Endothelial cell of umbilical vein (primary cell): ENCODE data around the gene SMARCD3. TPM values are rescaled to one million over a fixed set of nuclear protein-coding genes. Genes with fewer than 3 reads are reported as not detected.

Experiments used
- BruUV-seq: library from RNA; stranded (reverse); fragments of 400-500 nt; replicated peaks from 2 replicates; lab custom pipeline; 2021; lab: Mats Ljungman, UMichigan
- CTCF ChIA-PET: fragments of 300-600, 350-600 bp; sonication (Branson Sonifier 250); formaldehyde crosslinking; loops from one replicate; lab custom pipeline; 2021; ENCODE audit warnings: antibody characterized with exemption, inconsistent platforms; lab: Charles Lee
- POLR2A ChIA-PET: fragments of 300-600, 350-600 bp; sonication (Branson Sonifier 250); formaldehyde crosslinking; loops from one replicate; lab custom pipeline; 2021; ENCODE audit warnings: antibody characterized with exemption, inconsistent platforms; lab: Charles Lee
- DNase-seq: peaks from one replicate; pipeline ENCODE4 v3.0.0-alpha.2; 2011; ENCODE audit warnings: low read depth, low spot score
- FAIRE-seq: peaks from 2 replicates; lab custom pipeline; 2011; peaks lifted over from hg19 to GRCh38; lab: Jason Lieb, UNC
- H2AFZ ChIP-seq: 2 replicates; pipeline ENCODE4 v1.6.0; 2012; ENCODE audit warnings: low read depth, low read length, control low read depth, inconsistent platforms
- H3K27ac ChIP-seq: 2 replicates; pipeline ENCODE4 v1.5.1; 2011; ENCODE audit warnings: low read depth, mild to moderate bottlenecking, control low read depth, low read length, moderate library complexity; ENCODE audit not compliant: insufficient read depth
- H3K27me3 ChIP-seq, 2 experiments: 2 replicates each; pipeline versions ENCODE4 v1.6.0 to v1.6.1; 2011; ENCODE audit warnings: low read length in 2 of 2, mixed read lengths in 1 of 2; ENCODE audit not compliant: control insufficient read depth in 2 of 2, insufficient read depth in 2 of 2
- H3K36me3 ChIP-seq, 2 experiments: 2 replicates in 1 of 2; 3 replicates in 1 of 2; pipeline ENCODE4 v1.5.1; 2011; ENCODE audit warnings: low read length in 2 of 2, mild to moderate bottlenecking in 1 of 2, moderate library complexity in 1 of 2; ENCODE audit not compliant: control insufficient read depth in 2 of 2, insufficient read depth in 2 of 2; ENCODE audit errors: extremely low read depth in 1 of 2
- H3K4me1 ChIP-seq: 3 replicates; pipeline ENCODE4 v1.5.1; 2011; ENCODE audit warnings: mild to moderate bottlenecking, low read length; ENCODE audit not compliant: control insufficient read depth, insufficient read depth; ENCODE audit errors: extremely low read depth
- H3K4me2 ChIP-seq: 2 replicates; pipeline ENCODE4 v1.6.1; 2011; ENCODE audit warnings: low read length, control low read depth, mixed read lengths; ENCODE audit not compliant: insufficient read depth
- H3K4me3 ChIP-seq, 3 experiments: fragments of 200-600 bp in 1 of 3; sonication (generic), shearing (Covaris generic) in 1 of 3; replicated peaks in 1 of 3; 2 replicates each; pipeline ENCODE4 v1.5.1; 2011 to 2016; ENCODE audit warnings: control low read depth in 3 of 3, low read length in 3 of 3, mild to moderate bottlenecking in 2 of 3, inconsistent platforms in 1 of 3, low read depth in 1 of 3, moderate library complexity in 1 of 3; ENCODE audit not compliant: insufficient read depth in 1 of 3
- H3K79me2 ChIP-seq: 2 replicates; pipeline ENCODE4 v1.6.0; 2012; ENCODE audit warnings: low read length, inconsistent platforms; ENCODE audit not compliant: control insufficient read depth, insufficient read depth
- H3K9ac ChIP-seq: replicated peaks from 2 replicates; pipeline ENCODE3; 2011; ENCODE audit warnings: low read length, control low read depth; ENCODE audit not compliant: insufficient read depth; ENCODE audit errors: extremely low read depth
- H3K9me1 ChIP-seq: replicated peaks from 3 replicates; pipeline ENCODE4 v1.6.0; 2011; ENCODE audit warnings: mild to moderate bottlenecking, low read length; ENCODE audit not compliant: control insufficient read depth, insufficient read depth; ENCODE audit errors: extremely low read depth
- H3K9me3 ChIP-seq: replicated peaks from 2 replicates; pipeline ENCODE4 v1.5.1; 2012; ENCODE audit warnings: low read length, inconsistent platforms; ENCODE audit not compliant: control insufficient read depth, insufficient read depth
- H4K20me1 ChIP-seq: replicated peaks from 2 replicates; pipeline ENCODE3; 2011; ENCODE audit warnings: mild to moderate bottlenecking, low read length; ENCODE audit not compliant: control insufficient read depth, insufficient read depth; ENCODE audit errors: extremely low read depth
- EZH2 ChIP-seq: IDR thresholded peaks from 2 replicates; pipeline ENCODE4 v1.6.1; 2012; ENCODE audit warnings: borderline replicate concordance, low read depth, mild to moderate bottlenecking, moderate library complexity, low read length, inconsistent platforms; ENCODE audit not compliant: severe bottlenecking
- FOS ChIP-seq: IDR thresholded peaks from 2 replicates; pipeline ENCODE4 v1.6.1; 2011; ENCODE audit warnings: mild to moderate bottlenecking, low read length, moderate library complexity, borderline replicate concordance; ENCODE audit not compliant: insufficient read depth
- GATA2 ChIP-seq: IDR thresholded peaks from 2 replicates; pipeline ENCODE4 v1.7.0; 2011; ENCODE audit warnings: low read depth, mild to moderate bottlenecking, moderate library complexity, mixed read lengths, low read length; ENCODE audit not compliant: insufficient read length, insufficient read depth
- JUN ChIP-seq: IDR thresholded peaks from 2 replicates; pipeline ENCODE4 v1.6.1; 2011; ENCODE audit warnings: borderline replicate concordance, low read depth; ENCODE audit not compliant: insufficient read length, insufficient read depth
- MYC ChIP-seq: IDR thresholded peaks from one replicate; pipeline ENCODE4 v1.6.1; 2011; ENCODE audit warnings: mild to moderate bottlenecking, low read depth, low read length
- POLR2A ChIP-seq: IDR thresholded peaks from 2 replicates; pipeline ENCODE4 v1.6.1; 2012; ENCODE audit warnings: low read depth, mild to moderate bottlenecking, control low read depth, low read length
- POLR2AphosphoS5 ChIP-seq: IDR thresholded peaks from 2 replicates; pipeline ENCODE4 v1.6.1; 2012; ENCODE audit warnings: low read depth, mild to moderate bottlenecking, control low read depth, low read length, moderate library complexity; ENCODE audit not compliant: insufficient read depth
- dilution Hi-C: fragments of 300-500 bp; cut with MboI; formaldehyde crosslinking; loops from one replicate; pipeline ENCODE4 v1.15.0; 2019; ENCODE audit warnings: low sequenced_read_pairs; ENCODE audit not compliant: extremely low pct_ligation_motif_present
- intact Hi-C: fragments of 100-400 bp; cut with micrococcal nuclease; formaldehyde crosslinking; loops from one replicate; pipeline ENCODE4 v1.10.0; 2022
- polyA plus RNA-seq, 4 experiments: library from polyadenylated mRNA; depleted of rRNA in 3 of 4; stranded (reverse) in 3 of 4; unstranded in 1 of 4; fragments of >200 nt; gene quantifications; 2 replicates each; pipeline versions ENCODE4 v1.2.1 to v1.2.3, GENCODE V29; 2011 to 2012; ENCODE audit warnings: missing spikeins in 1 of 4
- total RNA-seq: library from RNA; stranded (reverse); gene quantifications from 2 replicates; pipeline ENCODE4 v1.2.3, GENCODE V29; 2021
- TF ChIP-seq, protein P1 (sequence below): IDR thresholded peaks from 2 replicates; pipeline ENCODE4 v1.6.1; 2011; ENCODE audit not compliant: insufficient read depth, insufficient read length
- TF ChIP-seq, protein P2 (sequence below), 2 donors: IDR thresholded peaks; 1 replicate in 1 of 2; 2 replicates in 1 of 2; pipeline ENCODE4 v1.5.1; 2011; ENCODE audit warnings: low read length in 2 of 2, mild to moderate bottlenecking in 2 of 2, moderate library complexity in 2 of 2, control low read depth in 1 of 2, inconsistent platforms in 1 of 2, low read depth in 1 of 2; ENCODE audit not compliant: insufficient read depth in 1 of 2; ENCODE audit errors: extremely low read depth in 1 of 2

SMARCD3 gene
- total and polyA plus RNA-seq, 2 donors (not counting 3 experiments of a cell fraction or from before 2014, with no cell fraction given) = 6.1 to 8.5 TPM

DNA sequence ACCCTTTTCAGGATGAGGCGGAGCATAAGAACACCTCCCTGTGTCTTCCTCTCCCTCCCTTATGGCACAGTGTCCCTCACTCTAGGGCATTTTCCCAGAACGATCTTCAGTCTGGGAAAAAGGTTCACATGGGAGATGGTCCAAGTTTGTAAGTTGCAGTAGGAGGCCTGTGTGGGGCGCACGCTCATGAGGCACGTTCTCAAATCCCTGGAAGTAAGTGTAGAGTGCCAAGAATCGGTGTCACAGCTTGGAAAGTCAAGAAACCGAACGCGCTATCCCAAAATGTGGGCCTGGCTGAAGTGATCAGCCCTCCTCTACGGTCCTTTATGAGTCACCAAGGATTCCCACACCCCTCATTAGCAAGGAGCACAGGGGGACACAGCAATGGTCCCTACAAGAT, 23.9 kb upstream of the SMARCD3 start:
- no peak overlapping the region for H3K4me3 ChIP-seq
- TF ChIP-seq JUN (no peak), EZH2 (no peak), POLR2A (no peak), POLR2AphosphoS5 (no peak), GATA2 (no peak), FOS (no peak), MYC (no peak)
- TF ChIP-seq, protein P1, sequence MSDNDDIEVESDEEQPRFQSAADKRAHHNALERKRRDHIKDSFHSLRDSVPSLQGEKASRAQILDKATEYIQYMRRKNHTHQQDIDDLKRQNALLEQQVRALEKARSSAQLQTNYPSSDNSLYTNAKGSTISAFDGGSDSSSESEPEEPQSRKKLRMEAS = no peak
- TF ChIP-seq, protein P2, sequence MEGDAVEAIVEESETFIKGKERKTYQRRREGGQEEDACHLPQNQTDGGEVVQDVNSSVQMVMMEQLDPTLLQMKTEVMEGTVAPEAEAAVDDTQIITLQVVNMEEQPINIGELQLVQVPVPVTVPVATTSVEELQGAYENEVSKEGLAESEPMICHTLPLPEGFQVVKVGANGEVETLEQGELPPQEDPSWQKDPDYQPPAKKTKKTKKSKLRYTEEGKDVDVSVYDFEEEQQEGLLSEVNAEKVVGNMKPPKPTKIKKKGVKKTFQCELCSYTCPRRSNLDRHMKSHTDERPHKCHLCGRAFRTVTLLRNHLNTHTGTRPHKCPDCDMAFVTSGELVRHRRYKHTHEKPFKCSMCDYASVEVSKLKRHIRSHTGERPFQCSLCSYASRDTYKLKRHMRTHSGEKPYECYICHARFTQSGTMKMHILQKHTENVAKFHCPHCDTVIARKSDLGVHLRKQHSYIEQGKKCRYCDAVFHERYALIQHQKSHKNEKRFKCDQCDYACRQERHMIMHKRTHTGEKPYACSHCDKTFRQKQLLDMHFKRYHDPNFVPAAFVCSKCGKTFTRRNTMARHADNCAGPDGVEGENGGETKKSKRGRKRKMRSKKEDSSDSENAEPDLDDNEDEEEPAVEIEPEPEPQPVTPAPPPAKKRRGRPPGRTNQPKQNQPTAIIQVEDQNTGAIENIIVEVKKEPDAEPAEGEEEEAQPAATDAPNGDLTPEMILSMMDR (IDR thresholded peaks at IDR 0.05; ENCODE audit: extremely low read depth in 1 of 2, insufficient read depth in 1 of 2, low read depth in 1 of 2, low read length in 2 of 2) = no peak
- ChIA-PET CTCF (no interaction called here), POLR2A (no interaction called here)
- no peak overlapping the region for H3K27ac ChIP-seq
- no TSS peak for BruUV-seq
- no peak for FAIRE-seq
- H3K9me1 ChIP-seq = no peaks in the 10 kb centered on the region
- H3K9me3 ChIP-seq = no peaks in the 10 kb centered on the region
- no peaks in the 10 kb centered on the region for H3K79me2 ChIP-seq
- dilution Hi-C loops = no loop called here
- H2AFZ ChIP-seq = no peak overlapping the region
- H3K4me1 ChIP-seq = no peaks in the 10 kb centered on the region
- H3K4me2 ChIP-seq = no peak overlapping the region
- H3K27me3 ChIP-seq = peaks cover 7 to 10% of the 10 kb centered on the region in 2 experiments
- intact Hi-C loops = no loop called here
- no peak overlapping the region for H3K9ac ChIP-seq
- no peak for DNase-seq
- no peaks in the 10 kb centered on the region for H4K20me1 ChIP-seq
- no peaks in the 10 kb centered on the region for H3K36me3 ChIP-seq
